Hepatocyte (in vitro differentiated cells): Measurements from ENCODE around the gene RASA3.

Source experiments
- EZH2 ChIP-seq: fragments of 200-600 bp; sonication (generic); IDR thresholded peaks from 2 replicates; pipeline ENCODE4 v1.6.1; 2016; ENCODE audit warnings: antibody characterized with exemption, mild to moderate bottlenecking, borderline replicate concordance
- EZH2phosphoT487 ChIP-seq: fragments of 200-600 bp; sonication (generic); IDR thresholded peaks from one replicate; pipeline ENCODE4 v1.6.1; 2018; ENCODE audit warnings: antibody characterized with exemption, mild to moderate bottlenecking, low read depth, moderate library complexity; ENCODE audit not compliant: unreplicated experiment, severe bottlenecking
- TF ChIP-seq, protein P1 (sequence below): fragments of 200-600 bp; sonication (generic); IDR thresholded peaks from 2 replicates; pipeline ENCODE4 v1.5.1; 2016; ENCODE audit warnings: antibody characterized with exemption, mild to moderate bottlenecking; ENCODE audit not compliant: poor library complexity

DNA sequence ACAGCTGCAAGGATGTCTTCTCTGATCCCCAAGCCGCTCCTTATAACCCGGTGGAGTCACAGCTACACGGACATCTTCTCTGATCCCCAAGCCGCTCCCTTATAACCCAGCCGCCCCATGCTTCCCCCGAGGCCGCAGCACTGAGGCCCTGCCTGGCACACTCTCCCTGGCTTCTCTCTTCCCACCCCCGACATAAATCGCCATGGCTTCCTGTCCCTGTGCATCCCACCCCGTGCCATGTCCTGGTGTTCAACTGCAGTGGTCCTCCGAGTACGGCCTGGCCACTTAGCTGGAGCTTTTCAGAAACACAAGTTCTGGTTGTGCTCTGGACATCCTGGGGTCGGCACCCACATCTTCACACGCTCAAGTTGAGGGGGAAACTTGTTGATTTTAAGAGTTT lies 60.4 kb downstream of the RASA3 start:
- TF ChIP-seq EZH2 (no peak), EZH2phosphoT487 (no peak)
- TF ChIP-seq, protein P1, sequence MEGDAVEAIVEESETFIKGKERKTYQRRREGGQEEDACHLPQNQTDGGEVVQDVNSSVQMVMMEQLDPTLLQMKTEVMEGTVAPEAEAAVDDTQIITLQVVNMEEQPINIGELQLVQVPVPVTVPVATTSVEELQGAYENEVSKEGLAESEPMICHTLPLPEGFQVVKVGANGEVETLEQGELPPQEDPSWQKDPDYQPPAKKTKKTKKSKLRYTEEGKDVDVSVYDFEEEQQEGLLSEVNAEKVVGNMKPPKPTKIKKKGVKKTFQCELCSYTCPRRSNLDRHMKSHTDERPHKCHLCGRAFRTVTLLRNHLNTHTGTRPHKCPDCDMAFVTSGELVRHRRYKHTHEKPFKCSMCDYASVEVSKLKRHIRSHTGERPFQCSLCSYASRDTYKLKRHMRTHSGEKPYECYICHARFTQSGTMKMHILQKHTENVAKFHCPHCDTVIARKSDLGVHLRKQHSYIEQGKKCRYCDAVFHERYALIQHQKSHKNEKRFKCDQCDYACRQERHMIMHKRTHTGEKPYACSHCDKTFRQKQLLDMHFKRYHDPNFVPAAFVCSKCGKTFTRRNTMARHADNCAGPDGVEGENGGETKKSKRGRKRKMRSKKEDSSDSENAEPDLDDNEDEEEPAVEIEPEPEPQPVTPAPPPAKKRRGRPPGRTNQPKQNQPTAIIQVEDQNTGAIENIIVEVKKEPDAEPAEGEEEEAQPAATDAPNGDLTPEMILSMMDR, result no peak
